Measurements from ENCODE around the gene GFOD1. TPM values are rescaled to one million over a fixed set of nuclear protein-coding genes. Genes with fewer than 3 reads are reported as not detected.

The GFOD1 gene
- total RNA-seq, 1 experiment from 2014 or later, result 6.1 TPM

DNA sequence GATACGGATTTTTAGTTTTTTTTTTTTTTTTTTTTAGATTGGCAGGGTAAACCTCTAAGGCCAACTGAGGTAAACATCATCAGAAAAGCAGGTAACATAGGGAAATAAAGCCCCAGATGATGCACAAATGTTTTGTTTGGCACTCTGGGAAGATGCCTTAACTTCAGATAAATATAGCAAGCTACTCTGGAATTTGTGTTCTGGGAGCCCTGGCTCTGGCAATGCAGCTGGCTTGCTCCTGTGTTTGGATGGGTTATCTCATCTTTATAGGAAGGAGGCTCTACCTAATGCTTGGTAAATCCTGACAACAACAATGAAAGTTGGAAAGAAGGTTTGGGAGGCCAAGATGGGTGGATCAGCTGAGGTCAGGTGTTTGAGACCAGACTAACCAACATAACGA is 77.4 kb downstream of the GFOD1 start:
- Histone ChIP-seq H3K79me2 (ENCODE audit: insufficient read depth, low read length) (no peaks in the 10 kb centered on the region), H3K4me1 (ENCODE audit: insufficient read depth, low read length) (peaks cover 4% of the 10 kb centered on the region; the same call in 1 of the 2 replicates), H2BK5ac (ENCODE audit: insufficient read length, low read length) (no peak overlapping the region), H2BK120ac (ENCODE audit: low read depth, low read length, poor library complexity, severe bottlenecking) (no peak overlapping the region), H3K23ac (ENCODE audit: insufficient read length, low read depth, low read length) (no peak overlapping the region), H3K79me1 (ENCODE audit: insufficient read depth, low read depth, low read length, poor library complexity, severe bottlenecking) (no peaks in the 10 kb centered on the region), H3K56ac (ENCODE audit: insufficient read length, low read depth, low read length) (no peak overlapping the region), H3K4ac (ENCODE audit: low read depth, low read length) (no peak overlapping the region), H3K27me3 (ENCODE audit: insufficient read depth, low read length) (no peaks in the 10 kb centered on the region), H3K9me3 (ENCODE audit: control insufficient read depth, low read depth, low read length) (no peaks in the 10 kb centered on the region), H4K5ac (ENCODE audit: insufficient read length, low read depth, low read length) (no peak overlapping the region), H2BK12ac (ENCODE audit: insufficient read length, low read depth, low read length) (no peak overlapping the region), H4K8ac (replicated peaks; ENCODE audit: insufficient read length, low read depth, low read length) (no peak overlapping the region), H3K14ac (ENCODE audit: insufficient read depth, low read length) (no peak overlapping the region), H3K9ac (ENCODE audit: extremely low read depth, insufficient read length, low read length) (no peak overlapping the region), H2AFZ (ENCODE audit: low read length) (no peak overlapping the region), H2BK20ac (ENCODE audit: low read depth, low read length, poor library complexity, severe bottlenecking) (no peak overlapping the region), H4K20me1 (ENCODE audit: control insufficient read depth, insufficient read depth, insufficient read length) (no peaks in the 10 kb centered on the region), H4K91ac (ENCODE audit: insufficient read length, low read depth, low read length) (no peak overlapping the region), H3K23me2 (ENCODE audit: insufficient read length, low read depth, low read length, poor library complexity, severe bottlenecking) (no peaks in the 10 kb centered on the region), H2BK15ac (ENCODE audit: low read depth, low read length) (no peak overlapping the region), H3T11ph (ENCODE audit: low read length) (no peak overlapping the region), H2AK5ac (ENCODE audit: insufficient read length, low read length) (no peak overlapping the region), H3K18ac (ENCODE audit: insufficient read length, low read depth, low read length) (no peak overlapping the region), H3K27ac (ENCODE audit: insufficient read length, low read depth, low read length) (no peak overlapping the region), H3K4me2 (ENCODE audit: insufficient read depth, insufficient read length, low read length) (no peak overlapping the region)
- WGBS (ENCODE audit: extremely low coverage, insufficient read length, low lambda C conversion rate), result no CpG with 5 or more reads among the region's 2 CpGs
- no peak overlapping the region for H3K4me3 Mint-ChIP-seq
- TF ChIP-seq, protein P1, sequence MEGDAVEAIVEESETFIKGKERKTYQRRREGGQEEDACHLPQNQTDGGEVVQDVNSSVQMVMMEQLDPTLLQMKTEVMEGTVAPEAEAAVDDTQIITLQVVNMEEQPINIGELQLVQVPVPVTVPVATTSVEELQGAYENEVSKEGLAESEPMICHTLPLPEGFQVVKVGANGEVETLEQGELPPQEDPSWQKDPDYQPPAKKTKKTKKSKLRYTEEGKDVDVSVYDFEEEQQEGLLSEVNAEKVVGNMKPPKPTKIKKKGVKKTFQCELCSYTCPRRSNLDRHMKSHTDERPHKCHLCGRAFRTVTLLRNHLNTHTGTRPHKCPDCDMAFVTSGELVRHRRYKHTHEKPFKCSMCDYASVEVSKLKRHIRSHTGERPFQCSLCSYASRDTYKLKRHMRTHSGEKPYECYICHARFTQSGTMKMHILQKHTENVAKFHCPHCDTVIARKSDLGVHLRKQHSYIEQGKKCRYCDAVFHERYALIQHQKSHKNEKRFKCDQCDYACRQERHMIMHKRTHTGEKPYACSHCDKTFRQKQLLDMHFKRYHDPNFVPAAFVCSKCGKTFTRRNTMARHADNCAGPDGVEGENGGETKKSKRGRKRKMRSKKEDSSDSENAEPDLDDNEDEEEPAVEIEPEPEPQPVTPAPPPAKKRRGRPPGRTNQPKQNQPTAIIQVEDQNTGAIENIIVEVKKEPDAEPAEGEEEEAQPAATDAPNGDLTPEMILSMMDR (conservative IDR thresholded peaks at IDR 0.05), result no peak
- H3K27me3 Mint-ChIP-seq (ENCODE audit: low read depth), result peaks cover 2% of the 10 kb centered on the region; the same call in 1 of the 2 replicates
- no peaks in the 10 kb centered on the region for H3K9me3 Mint-ChIP-seq
- no peak for DNase-seq
- H3K36me3 Mint-ChIP-seq (ENCODE audit: insufficient read depth in 1 of 3, low read depth in 3 of 3), result no peaks in the 10 kb centered on the region; a peak in 1 of 7 replicates
- H3K4me1 Mint-ChIP-seq, result peaks cover 28 to 35% of the 10 kb centered on the region in 2 experiments
- H3K27ac Mint-ChIP-seq, result no peak overlapping the region
